SU-DHL-6 (cell line): ENCODE measurements around the gene TDRD6.

Experiments
- H2AFZ ChIP-seq: fragments of 200-600 bp; sonication (generic); 2 replicates; pipeline ENCODE4 v1.6.1; 2014; ENCODE audit warnings: low read depth, mild to moderate bottlenecking, moderate library complexity, mixed read lengths, antibody characterized with exemption, low read length; ENCODE audit not compliant: severe bottlenecking
- H3F3A ChIP-seq: fragments of 200-600 bp; shearing (Covaris generic); 2 replicates; pipeline ENCODE4 v1.6.0; 2016; ENCODE audit warnings: antibody characterized with exemption, mild to moderate bottlenecking; ENCODE audit not compliant: insufficient read depth
- H3K27ac ChIP-seq: fragments of 200-600 bp; sonication (generic); 2 replicates; pipeline ENCODE4 v1.5.1; 2016; ENCODE audit warnings: low read depth, mild to moderate bottlenecking, low read length, moderate library complexity, mixed read lengths
- H3K27me3 ChIP-seq: fragments of 200-600 bp; sonication (generic), shearing (Covaris generic); 2 replicates; pipeline ENCODE4 v1.6.0; 2014; ENCODE audit warnings: mild to moderate bottlenecking, low read length
- H3K36me3 ChIP-seq: fragments of 200-600 bp; sonication (generic); 2 replicates; pipeline ENCODE4 v1.6.1; 2014; ENCODE audit warnings: mild to moderate bottlenecking, low read length, mixed read lengths
- H3K4me2 ChIP-seq: fragments of 300-600, 200-600 bp; shearing (Covaris generic), sonication (generic); 2 replicates; pipeline ENCODE4 v1.6.0; 2014; ENCODE audit warnings: low read length, low read depth, mild to moderate bottlenecking; ENCODE audit not compliant: poor library complexity, severe bottlenecking
- H3K4me3 ChIP-seq: fragments of 200-600 bp; sonication (generic); 2 replicates; pipeline ENCODE4 v1.5.1; 2014; ENCODE audit warnings: antibody characterized with exemption, low read length, mild to moderate bottlenecking, mixed read lengths; ENCODE audit not compliant: insufficient read depth, poor library complexity, severe bottlenecking
- H3K79me2 ChIP-seq: fragments of 200-600 bp; sonication (generic); 2 replicates; pipeline ENCODE4 v1.6.1; 2014; ENCODE audit warnings: mild to moderate bottlenecking, low read length, moderate library complexity; ENCODE audit not compliant: insufficient read depth
- H3K9ac ChIP-seq: fragments of 200-600 bp; sonication (generic); 2 replicates; pipeline ENCODE4 v1.7.0; 2014; ENCODE audit warnings: mild to moderate bottlenecking, low read length
- H3K9me2 ChIP-seq: fragments of 200-600 bp; sonication (generic); replicated peaks from 2 replicates; pipeline ENCODE4 v1.6.1; 2014; ENCODE audit warnings: low read length; ENCODE audit not compliant: insufficient read depth
- H3K9me3 ChIP-seq: fragments of 200-600 bp; sonication (generic); 2 replicates; pipeline ENCODE4 v1.6.1; 2014; ENCODE audit warnings: low read length, mixed read lengths; ENCODE audit not compliant: insufficient read depth
- H4K20me1 ChIP-seq: fragments of 200-600 bp; sonication (generic); 2 replicates; pipeline ENCODE4 v1.6.1; 2014; ENCODE audit warnings: low read depth, mild to moderate bottlenecking, antibody characterized with exemption, low read length, moderate library complexity, mixed read lengths
- EZH2phosphoT487 ChIP-seq: fragments of 200-600 bp; sonication (generic), shearing (Covaris generic); conservative IDR thresholded peaks from 2 replicates; pipeline ENCODE4 v1.6.1; 2018; ENCODE audit warnings: mild to moderate bottlenecking, antibody characterized with exemption, low read length, moderate library complexity, mixed read lengths
- TF ChIP-seq, protein P1 (sequence below): fragments of 200-600 bp; sonication (generic); IDR thresholded peaks from one replicate; pipeline ENCODE4 v1.5.1; 2017; ENCODE audit warnings: antibody characterized with exemption, mild to moderate bottlenecking, low read length, moderate library complexity; ENCODE audit not compliant: insufficient read depth, poor library complexity, severe bottlenecking

The TDRD6 gene

DNA sequence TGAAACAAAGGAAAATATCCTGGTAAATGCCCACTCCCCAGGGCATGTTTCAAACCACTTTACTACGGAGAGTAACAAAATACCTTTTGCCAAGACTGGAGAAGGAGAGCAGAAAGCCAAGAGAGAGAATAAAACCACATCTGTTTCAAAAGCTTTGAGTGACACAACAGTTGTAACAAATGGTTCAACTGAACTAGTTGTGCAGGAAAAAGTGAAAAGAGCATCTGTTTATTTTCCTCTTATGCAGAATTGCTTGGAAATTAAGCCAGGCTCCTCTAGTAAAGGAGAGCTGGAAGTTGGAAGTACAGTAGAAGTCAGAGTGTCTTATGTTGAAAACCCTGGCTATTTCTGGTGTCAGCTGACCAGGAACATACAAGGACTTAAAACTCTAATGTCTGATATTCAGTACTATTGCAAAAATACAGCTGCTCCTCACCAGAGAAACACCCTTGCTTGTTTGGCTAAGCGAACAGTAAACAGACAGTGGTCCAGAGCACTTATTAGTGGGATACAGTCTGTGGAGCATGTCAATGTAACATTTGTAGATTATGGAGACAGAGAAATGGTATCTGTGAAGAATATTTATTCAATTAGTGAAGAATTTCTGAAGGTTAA lies 2.6 kb downstream of the TDRD6 start:
- no peak overlapping the region for H2AFZ ChIP-seq
- H3K27me3 ChIP-seq: no peaks in the 10 kb centered on the region
- no peak for TF ChIP-seq EZH2phosphoT487
- TF ChIP-seq, protein P1, sequence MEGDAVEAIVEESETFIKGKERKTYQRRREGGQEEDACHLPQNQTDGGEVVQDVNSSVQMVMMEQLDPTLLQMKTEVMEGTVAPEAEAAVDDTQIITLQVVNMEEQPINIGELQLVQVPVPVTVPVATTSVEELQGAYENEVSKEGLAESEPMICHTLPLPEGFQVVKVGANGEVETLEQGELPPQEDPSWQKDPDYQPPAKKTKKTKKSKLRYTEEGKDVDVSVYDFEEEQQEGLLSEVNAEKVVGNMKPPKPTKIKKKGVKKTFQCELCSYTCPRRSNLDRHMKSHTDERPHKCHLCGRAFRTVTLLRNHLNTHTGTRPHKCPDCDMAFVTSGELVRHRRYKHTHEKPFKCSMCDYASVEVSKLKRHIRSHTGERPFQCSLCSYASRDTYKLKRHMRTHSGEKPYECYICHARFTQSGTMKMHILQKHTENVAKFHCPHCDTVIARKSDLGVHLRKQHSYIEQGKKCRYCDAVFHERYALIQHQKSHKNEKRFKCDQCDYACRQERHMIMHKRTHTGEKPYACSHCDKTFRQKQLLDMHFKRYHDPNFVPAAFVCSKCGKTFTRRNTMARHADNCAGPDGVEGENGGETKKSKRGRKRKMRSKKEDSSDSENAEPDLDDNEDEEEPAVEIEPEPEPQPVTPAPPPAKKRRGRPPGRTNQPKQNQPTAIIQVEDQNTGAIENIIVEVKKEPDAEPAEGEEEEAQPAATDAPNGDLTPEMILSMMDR: no peak
- H3K4me3 ChIP-seq: no peak overlapping the region
- no peak overlapping the region for H3K27ac ChIP-seq
- no peaks in the 10 kb centered on the region for H3K9me2 ChIP-seq
- H4K20me1 ChIP-seq: no peaks in the 10 kb centered on the region
- no peak overlapping the region for H3K4me2 ChIP-seq
- H3F3A ChIP-seq: no peaks in the 10 kb centered on the region
- H3K36me3 ChIP-seq: no peaks in the 10 kb centered on the region; the same call in 1 of the 2 replicates
- H3K9ac ChIP-seq: no peak overlapping the region
- H3K79me2 ChIP-seq: no peaks in the 10 kb centered on the region
- H3K9me3 ChIP-seq: no peaks in the 10 kb centered on the region

DNA sequence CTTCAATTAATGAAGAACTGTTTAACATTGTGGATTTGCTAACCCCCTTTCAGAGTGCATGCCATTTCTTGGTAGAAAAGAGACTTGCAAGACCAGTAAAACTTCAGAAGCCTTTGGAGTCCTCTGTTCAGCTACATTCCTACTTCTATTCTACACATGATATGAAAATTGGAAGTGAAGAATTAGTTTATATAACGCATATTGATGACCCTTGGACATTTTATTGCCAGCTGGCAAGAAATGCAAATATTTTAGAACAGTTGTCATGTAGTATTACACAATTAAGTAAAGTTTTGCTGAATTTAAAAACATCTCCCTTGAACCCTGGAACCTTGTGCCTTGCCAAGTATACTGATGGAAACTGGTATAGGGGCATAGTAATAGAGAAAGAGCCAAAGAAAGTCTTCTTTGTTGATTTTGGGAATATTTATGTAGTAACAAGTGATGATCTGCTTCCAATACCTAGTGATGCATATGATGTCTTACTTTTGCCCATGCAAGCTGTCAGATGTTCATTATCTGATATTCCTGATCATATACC lies 3.3 kb downstream of the TDRD6 start:
- no peak overlapping the region for H3K4me3 ChIP-seq
- H3K79me2 ChIP-seq: no peaks in the 10 kb centered on the region
- H3K4me2 ChIP-seq: no peak overlapping the region
- no peak overlapping the region for H2AFZ ChIP-seq
- no peak overlapping the region for H3K9ac ChIP-seq
- H3K27ac ChIP-seq: no peak overlapping the region
- no peaks in the 10 kb centered on the region for H3K27me3 ChIP-seq
- H3K9me2 ChIP-seq: no peaks in the 10 kb centered on the region
- no peaks in the 10 kb centered on the region for H3F3A ChIP-seq
- no peaks in the 10 kb centered on the region; the same call in 1 of the 2 replicates for H3K36me3 ChIP-seq
- H3K9me3 ChIP-seq: no peaks in the 10 kb centered on the region
- TF ChIP-seq EZH2phosphoT487: no peak
- TF ChIP-seq, protein P1: no peak
- H4K20me1 ChIP-seq: no peaks in the 10 kb centered on the region

DNA sequence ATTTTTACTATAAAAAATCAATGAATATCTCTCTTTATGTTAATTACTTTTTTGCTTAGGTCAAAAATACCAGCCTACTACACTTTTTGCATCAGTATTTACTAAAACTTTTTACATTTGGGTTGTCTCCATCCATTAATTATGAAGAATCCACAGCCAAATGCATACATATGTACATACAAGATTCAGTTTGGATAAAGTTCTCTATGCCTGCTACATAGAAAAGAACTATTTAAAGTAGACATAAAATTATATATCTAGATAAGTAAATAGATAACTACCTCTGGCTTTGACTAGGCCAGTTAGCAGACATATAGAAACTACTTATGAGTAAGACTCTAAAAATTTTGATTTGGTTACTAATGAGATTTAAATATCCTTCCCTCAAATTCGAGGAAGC lies 12.3 kb downstream of the TDRD6 start:
- H3K9me2 ChIP-seq: no peaks in the 10 kb centered on the region
- H3K27me3 ChIP-seq: no peaks in the 10 kb centered on the region
- no peak overlapping the region for H2AFZ ChIP-seq
- H3K9ac ChIP-seq: no peak overlapping the region
- H3K79me2 ChIP-seq: no peaks in the 10 kb centered on the region
- peaks cover 1% of the 10 kb centered on the region; the same call in 1 of the 2 replicates for H3F3A ChIP-seq
- TF ChIP-seq, protein P1: no peak
- no peak for TF ChIP-seq EZH2phosphoT487
- peaks cover 52% of the 10 kb centered on the region for H3K36me3 ChIP-seq
- no peak overlapping the region for H3K27ac ChIP-seq
- no peak overlapping the region for H3K4me2 ChIP-seq
- no peaks in the 10 kb centered on the region for H3K9me3 ChIP-seq
- H3K4me3 ChIP-seq: no peak overlapping the region
- H4K20me1 ChIP-seq: no peaks in the 10 kb centered on the region
